Transverse colon (tissue), 4 donors: Measurements from ENCODE around the gene CDK19. TPM values are rescaled to one million over a fixed set of nuclear protein-coding genes. Genes with fewer than 3 reads are reported as not detected.
A peak's percentile ranks its signal among the peaks of the same experiment; 100 is the strongest.

Experiments
- DNase-seq: peaks from one replicate; pipeline ENCODE4 v3.0.0-alpha.2; 2019
- H3K27ac ChIP-seq, 4 donors: fragments of 200-600 bp; sonication (generic); 2 replicates each; pipeline ENCODE4 v1.5.1; 2016 to 2018; ENCODE audit warnings: inconsistent platforms in 4 of 4
- H3K27me3 ChIP-seq: fragments of 200-600 bp; sonication (generic); 2 replicates; pipeline ENCODE4 v1.5.1; 2017; ENCODE audit warnings: inconsistent platforms
- H3K36me3 ChIP-seq, 4 donors: fragments of 200-600 bp; sonication (generic); 2 replicates each; pipeline ENCODE4 v1.5.1; 2017 to 2019; ENCODE audit warnings: inconsistent platforms in 4 of 4
- H3K4me1 ChIP-seq, 4 donors: fragments of 200-600 bp; sonication (generic); 2 replicates each; pipeline ENCODE4 v1.5.1; 2017 to 2020; ENCODE audit warnings: inconsistent platforms in 4 of 4
- H3K4me3 ChIP-seq, 4 donors: fragments of 200-600 bp; sonication (generic); 1 replicate in 1 of 4; 2 replicates in 3 of 4; pipeline versions ENCODE4 v1.5.1 to v1.6.1; 2017 to 2019; ENCODE audit warnings: inconsistent platforms in 4 of 4
- H3K9me3 ChIP-seq, 2 donors: fragments of 200-600 bp; sonication (generic); 2 replicates each; pipeline ENCODE4 v1.5.1; 2017 to 2019; ENCODE audit warnings: inconsistent platforms in 2 of 2
- CTCF ChIP-seq, 5 experiments: fragments of 200-600 bp in 3 of 5; fragments of 450-650 bp in 2 of 5; sonication (generic) in 3 of 5; IDR thresholded peaks; 1 replicate in 2 of 5; 2 replicates in 3 of 5; pipeline ENCODE4 v1.5.1; 2016 to 2017; ENCODE audit warnings: antibody characterized with exemption in 5 of 5, inconsistent platforms in 3 of 5, mild to moderate bottlenecking in 2 of 5, moderate library complexity in 1 of 5
- EP300 ChIP-seq: sonication (generic); formaldehyde crosslinking; IDR thresholded peaks from one replicate; pipeline ENCODE4 v1.6.1; 2017; ENCODE audit warnings: antibody characterized with exemption, low read depth
- POLR2A ChIP-seq: fragments of 450-650 bp; IDR thresholded peaks from one replicate; pipeline ENCODE4 v1.6.1; 2016; ENCODE audit warnings: antibody characterized with exemption, mild to moderate bottlenecking, moderate library complexity
- POLR2AphosphoS5 ChIP-seq, 3 donors: sonication (generic); formaldehyde crosslinking; IDR thresholded peaks; one replicate each; pipeline ENCODE4 v1.6.1; 2016; ENCODE audit warnings: antibody characterized with exemption in 3 of 3
- WGBS, 2 donors: methylation state at CpG; one replicate each; pipeline ENCODE4 v1.1.5; 2018; ENCODE audit warnings: low coverage in 1 of 2; 5-methylcytosine and 5-hydroxymethylcytosine counted together
- in situ Hi-C, 4 donors: fragments of 200-750 bp; cut with MboI; loops; one replicate each; pipeline versions ENCODE4 v1.15.0 to v1.15.1; 2017; ENCODE audit warnings: low sequenced_read_pairs in 3 of 4, low pct_ligation_motif_present in 1 of 4, low pct_unique_long_range_greater_than_20kb in 1 of 4
- intact Hi-C: fragments of 100-400 bp; cut with DNase I; formaldehyde crosslinking; loops from one replicate; pipeline ENCODE4 v1.15.1; 2023; ENCODE audit warnings: low total_unique reads
- total RNA-seq, 4 donors: library from RNA; depleted of rRNA; stranded (reverse); fragments of >200 nt; gene quantifications; one replicate each; pipeline ENCODE4 v1.1.0, GENCODE V29; 2016

CDK19 gene
- total RNA-seq, 4 donors from 2014 or later, result 7.0 to 18.6 (median 14.7) TPM

DNA sequence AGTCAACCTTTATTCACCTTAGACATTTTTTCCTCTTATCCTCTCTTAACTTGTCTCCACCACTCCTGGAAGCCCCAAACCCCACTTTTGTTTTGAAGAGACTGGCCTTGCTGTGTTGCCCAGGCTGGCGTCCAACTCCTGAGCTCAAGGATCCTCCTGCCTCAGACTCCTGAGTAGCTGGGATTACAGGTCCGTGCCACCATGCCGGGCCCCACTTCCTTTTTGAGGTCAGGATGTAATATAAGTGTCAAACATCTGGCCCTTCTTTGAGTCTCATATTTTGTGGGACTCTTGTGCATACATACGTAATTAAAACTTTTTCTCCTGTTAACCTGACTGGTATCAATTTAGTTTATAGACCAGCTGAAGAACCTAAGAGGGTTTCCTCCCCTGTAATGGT lies 1.4 kb upstream of the CDK19 start:
- no peak for TF ChIP-seq EP300
- TF ChIP-seq CTCF (IDR thresholded peaks at IDR 0.05), result no peak
- no peak for TF ChIP-seq POLR2AphosphoS5 (IDR thresholded peaks at IDR 0.05)
- TF ChIP-seq POLR2A, result no peak
- Histone ChIP-seq H3K36me3 (no peaks in the 10 kb centered on the region), H3K27ac (peak overlapping the region; percentile 92 to 98 (median 95)), H3K4me3 (no peak overlapping the region), H3K27me3 (no peaks in the 10 kb centered on the region), H3K9me3 (no peaks in the 10 kb centered on the region), H3K4me1 (peaks cover 0 to 25% (median 12%) of the 10 kb centered on the region in 4 donors)
- 50 to 65% methylated on average over 2 to 4 of the region's 4 CpGs for WGBS, 2 donors
- in situ Hi-C loops (loop anchor here in 2 of 4 donors (10.0 to 25.0 kb wide), 3 partner anchors 58 to 168 kb away; partner anchors contain the start of genes AMD1 (in 1 of the 2) and RPF2 (in 1 of the 2)), intact Hi-C loops (no loop called here)
- peak; percentile 10 for DNase-seq

DNA sequence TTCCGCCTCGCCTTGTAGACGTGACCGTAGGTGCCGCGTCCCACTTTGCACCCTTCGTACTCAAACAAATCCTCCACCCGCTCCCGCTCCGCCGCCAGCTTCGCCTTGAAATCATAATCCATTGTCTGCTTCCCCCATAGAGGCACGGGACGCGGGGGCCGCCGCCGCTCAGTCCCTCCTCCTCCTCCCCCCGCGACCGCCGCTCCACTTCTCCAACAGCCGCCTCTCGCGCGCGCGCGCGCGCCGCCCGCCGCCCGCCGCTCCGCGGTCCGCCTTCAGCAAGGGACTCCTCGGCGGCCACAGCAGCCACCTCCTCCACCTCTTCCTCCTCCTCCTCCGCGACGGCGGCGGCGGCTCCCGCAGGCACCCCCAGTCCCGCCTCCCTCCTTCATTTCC lies 256 bp downstream of the CDK19 start:
- peaks cover 0 to 23% (median 12%) of the 10 kb centered on the region in 4 donors for H3K4me1 ChIP-seq
- no peaks in the 10 kb centered on the region for H3K27me3 ChIP-seq
- H3K4me3 ChIP-seq, result peak overlapping the region; percentile 62 to 96 (median 76)
- DNase-seq, result no peak
- H3K9me3 ChIP-seq, result no peaks in the 10 kb centered on the region
- in situ Hi-C loops (loop anchor here in 2 of 4 donors (10.0 to 25.0 kb wide), 3 partner anchors 60 to 170 kb away; partner anchors contain the start of genes AMD1 (in 1 of the 2) and RPF2 (in 1 of the 2)), intact Hi-C loops (loop anchor here (2.0 kb wide), 1 partner anchor 60 kb away; the partner anchor contains the start of gene AMD1)
- no peaks in the 10 kb centered on the region for H3K36me3 ChIP-seq
- H3K27ac ChIP-seq, result peak overlapping the region; percentile 92 to 98 (median 95)
- WGBS, 2 donors, result 0 to 1% methylated on average over 2 to 49 of the region's 49 CpGs
- no peak for TF ChIP-seq CTCF (IDR thresholded peaks at IDR 0.05)
- TF ChIP-seq EP300, result no peak

- 1 to 7% methylated on average over 2 to 82 of the region's 86 CpGs for WGBS, 2 donors
- Histone ChIP-seq H3K27ac (peak overlapping the region; percentile 92 to 98 (median 95)), H3K4me1 (peaks cover 0 to 23% (median 12%) of the 10 kb centered on the region in 4 donors), H3K27me3 (no peaks in the 10 kb centered on the region), H3K4me3 (peak overlapping the region; percentile 62 to 96 (median 76)), H3K36me3 (no peaks in the 10 kb centered on the region), H3K9me3 (no peaks in the 10 kb centered on the region)
- intact Hi-C loops, result loop anchor here (2.0 kb wide), 1 partner anchor 60 kb away; the partner anchor contains the start of gene AMD1
- peak in 2 of 3 donors; percentile 42 to 46 for TF ChIP-seq POLR2AphosphoS5 (IDR thresholded peaks at IDR 0.05)
- TF ChIP-seq EP300, result no peak
- TF ChIP-seq POLR2A, result peak; percentile 1
- in situ Hi-C loops, result loop anchor here in 2 of 4 donors (10.0 to 25.0 kb wide), 3 partner anchors 60 to 170 kb away; partner anchors contain the start of genes AMD1 (in 1 of the 2) and RPF2 (in 1 of the 2)
- peak; percentile 61 for DNase-seq
Measured at GRCh38 chr6:110814102-110815014, 911 bp downstream of the CDK19 start.

DNA sequence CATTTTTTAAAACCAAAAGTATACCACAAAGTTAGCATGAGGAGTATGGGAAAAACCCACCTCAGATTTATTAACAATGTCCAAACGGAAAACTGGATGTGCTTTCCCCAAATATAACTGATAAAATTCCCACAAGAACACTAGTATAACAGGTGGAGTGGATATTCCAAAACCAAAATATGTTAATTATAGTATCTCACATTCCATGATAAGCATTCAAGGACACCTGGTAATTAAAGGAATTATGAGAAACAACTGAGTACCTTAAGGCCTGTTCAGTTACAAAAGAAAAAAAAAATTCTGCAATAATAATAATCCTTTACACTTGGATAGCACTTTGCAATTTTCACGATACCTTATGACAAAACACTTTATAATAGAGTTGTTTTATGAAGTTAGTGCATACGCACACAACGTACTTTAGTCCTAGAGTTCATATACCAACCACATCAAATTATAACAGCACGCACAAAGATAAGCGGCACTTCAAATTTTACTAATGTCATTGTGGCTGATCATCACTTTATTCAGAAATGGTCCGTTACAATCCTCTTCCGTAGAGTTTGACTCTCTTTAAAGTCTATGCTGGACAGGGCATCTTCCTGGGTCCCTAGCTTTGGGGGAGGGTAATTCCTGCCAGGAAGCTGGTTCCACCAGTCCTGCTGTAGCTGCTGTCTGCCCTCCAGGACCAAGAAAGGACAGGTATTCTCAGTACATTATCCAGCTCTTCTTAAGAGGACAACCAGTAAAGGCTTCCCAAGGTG lies 1.7 kb downstream of the CDK19 start:
- Histone ChIP-seq H3K27me3 (no peaks in the 10 kb centered on the region), H3K4me1 (peaks cover 0 to 23% (median 12%) of the 10 kb centered on the region in 4 donors), H3K4me3 (peak overlapping the region in 3 of 4 donors; percentile 62 to 96 (median 79)), H3K9me3 (no peaks in the 10 kb centered on the region), H3K27ac (peak overlapping the region; percentile 92 to 98 (median 95)), H3K36me3 (no peaks in the 10 kb centered on the region)
- TF ChIP-seq CTCF (IDR thresholded peaks at IDR 0.05) (no peak), POLR2AphosphoS5 (IDR thresholded peaks at IDR 0.05) (no peak), POLR2A (no peak), EP300 (no peak)
- peak; percentile 11 for DNase-seq
- in situ Hi-C loops, result loop anchor here in 2 of 4 donors (10.0 to 25.0 kb wide), 3 partner anchors 61 to 171 kb away; partner anchors contain the start of genes AMD1 (in 1 of the 2) and RPF2 (in 1 of the 2)
- intact Hi-C loops, result loop anchor here (2.0 kb wide), 1 partner anchor 61 kb away; the partner anchor contains the start of gene AMD1
- WGBS, 2 donors, result 64 to 70% methylated on average over 8 of the region's 8 CpGs
